Kidney (tissue), 14 donors: ENCODE results near the gene SLC18B1. TPM values are rescaled to one million over a fixed set of nuclear protein-coding genes. Genes with fewer than 3 reads are reported as not detected.

ENCODE experiments used
- DNase-seq, 5 donors: peaks; one replicate each; pipeline ENCODE4 v3.0.0-alpha.2; 2013 to 2020
- FAIRE-seq: peaks from 2 replicates; lab custom pipeline; 2012; peaks lifted over from hg19 to GRCh38; lab: Jason Lieb, UNC
- H3K27ac ChIP-seq, 2 donors: one replicate each; pipeline ENCODE4 v1.7.0; 2013; ENCODE audit warnings: low read depth in 2 of 2, low read length in 2 of 2, inconsistent platforms in 1 of 2
- H3K27me3 ChIP-seq: one replicate; pipeline ENCODE4 v1.7.1; 2013; ENCODE audit warnings: low read length, inconsistent platforms; ENCODE audit not compliant: control insufficient read depth, insufficient read depth
- H3K36me3 ChIP-seq, 3 donors: one replicate each; pipeline versions ENCODE4 v1.7.0 to v1.7.1; 2013; ENCODE audit warnings: low read length in 3 of 3, control low read depth in 1 of 3, inconsistent platforms in 1 of 3; ENCODE audit not compliant: insufficient read depth in 3 of 3, control insufficient read depth in 2 of 3
- H3K4me1 ChIP-seq, 3 donors: one replicate each; pipeline versions ENCODE4 v1.7.0 to v1.7.1; 2013; ENCODE audit warnings: low read length in 3 of 3, inconsistent platforms in 1 of 3, low read depth in 1 of 3; ENCODE audit not compliant: control insufficient read depth in 2 of 3, insufficient read depth in 2 of 3
- H3K4me3 ChIP-seq, 3 donors: one replicate each; pipeline versions ENCODE4 v1.7.0 to v1.8.1; 2013; ENCODE audit warnings: low read length in 3 of 3, control low read depth in 1 of 3, inconsistent platforms in 1 of 3
- H3K9ac ChIP-seq, 3 donors: one replicate each; pipeline versions ENCODE4 v1.7.0 to v1.7.1; 2013; ENCODE audit warnings: low read length in 3 of 3, control low read depth in 1 of 3, inconsistent platforms in 1 of 3
- H3K9me3 ChIP-seq, 3 donors: one replicate each; pipeline versions ENCODE4 v1.7.0 to v1.7.1; 2013; ENCODE audit warnings: low read length in 3 of 3, control low read depth in 1 of 3, inconsistent platforms in 1 of 3; ENCODE audit not compliant: control insufficient read depth in 2 of 3, insufficient read depth in 1 of 3
- CTCF ChIP-seq: IDR thresholded peaks from 3 replicates; pipeline ENCODE4 v1.5.1; 2012; ENCODE audit warnings: mild to moderate bottlenecking, moderate library complexity, borderline replicate concordance; ENCODE audit not compliant: insufficient read depth; ENCODE audit errors: extremely low read depth
- intact Hi-C: fragments of 100-400 bp; cut with DNase I; formaldehyde crosslinking; loops from one replicate; pipeline ENCODE4 v1.11.1; 2022
- polyA plus RNA-seq: library from polyadenylated mRNA; stranded (reverse); fragments of 350-450 nt; fragmentation: Illumina TruSeq; extraction: RNeasy Lipid Tissue Mini Kit (QIAGEN cat#74804); gene quantifications from one replicate; pipeline ENCODE4 v1.2.3, GENCODE V29; 2014; ENCODE audit warnings: low read depth, low replicate concordance; ENCODE audit not compliant: insufficient read depth
- total RNA-seq: library from RNA; stranded (reverse); fragmentation: NEBNext Ultra II Directional; extraction: Animal tissue kit (Norgen Biotek cat#: 25700); gene quantifications from one replicate; pipeline ENCODE4 v1.2.1, GENCODE V29; 2021
- donor health status: control.
- donor health status: control.
- donor health status: control.
- donor health status: control.
- donor health status: control.
- donor health status: DM: yes; HTN: yes; CAD: no.
- donor health status: Normal renal cell carcinoma (clear cell type).

SLC18B1 gene
- total and polyA plus RNA-seq, 2 donors from 2014 or later: 16.9 to 17.2 TPM

DNA sequence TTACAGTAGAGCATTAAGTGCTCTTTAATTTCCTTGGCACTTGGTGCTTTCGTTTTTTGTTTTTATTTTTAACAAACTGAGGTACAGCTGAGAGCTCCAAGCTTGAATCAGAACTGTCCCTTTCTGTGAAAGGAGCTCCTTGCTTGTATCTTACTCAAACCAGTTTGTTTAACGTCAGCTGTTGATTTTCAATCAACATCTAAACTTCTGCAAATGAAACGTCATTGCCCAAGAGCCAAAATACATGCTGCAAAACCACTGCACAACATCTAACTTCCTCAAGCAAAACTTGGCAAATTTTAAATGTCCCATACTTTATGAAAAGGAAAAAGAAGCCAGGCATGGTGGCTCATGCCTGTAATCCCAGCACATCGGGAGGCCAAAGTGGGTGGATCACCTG, 55.9 kb downstream of the SLC18B1 start:
- intact Hi-C loops: no loop called here
- H3K9me3 ChIP-seq: no peaks in the 10 kb centered on the region
- TF ChIP-seq CTCF: no peak
- no peak overlapping the region for H3K9ac ChIP-seq
- no peak overlapping the region for H3K4me3 ChIP-seq
- FAIRE-seq: no peak
- no peaks in the 10 kb centered on the region for H3K4me1 ChIP-seq
- no peaks in the 10 kb centered on the region for H3K27me3 ChIP-seq
- no peak for DNase-seq
- H3K36me3 ChIP-seq: no peaks in the 10 kb centered on the region
- no peak overlapping the region for H3K27ac ChIP-seq

DNA sequence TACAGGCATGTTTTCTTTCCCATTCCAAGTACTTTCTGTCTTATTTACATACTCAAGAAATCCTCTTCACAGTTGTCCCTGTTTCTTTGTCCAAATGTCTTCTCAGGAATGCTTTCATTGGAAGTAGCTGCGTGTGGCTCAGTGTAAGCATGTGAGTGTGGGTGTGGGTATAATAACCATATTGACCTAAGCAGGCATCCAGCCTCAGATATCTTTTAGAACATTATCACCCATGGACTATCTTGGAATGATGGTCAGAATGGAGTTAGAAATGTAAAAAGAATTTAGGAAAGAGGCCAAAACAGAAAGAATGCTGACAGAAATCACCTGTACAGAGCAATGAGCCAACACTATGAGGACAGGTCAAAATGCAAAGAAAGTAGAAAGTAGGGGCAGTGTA, 57.2 kb downstream of the SLC18B1 start:
- Histone ChIP-seq H3K27me3 (no peaks in the 10 kb centered on the region), H3K9ac (no peak overlapping the region), H3K4me3 (no peak overlapping the region), H3K36me3 (no peaks in the 10 kb centered on the region), H3K9me3 (no peaks in the 10 kb centered on the region), H3K4me1 (no peaks in the 10 kb centered on the region), H3K27ac (no peak overlapping the region)
- DNase-seq (no peak), FAIRE-seq (no peak)
- TF ChIP-seq CTCF: no peak
- intact Hi-C loops: no loop called here

DNA sequence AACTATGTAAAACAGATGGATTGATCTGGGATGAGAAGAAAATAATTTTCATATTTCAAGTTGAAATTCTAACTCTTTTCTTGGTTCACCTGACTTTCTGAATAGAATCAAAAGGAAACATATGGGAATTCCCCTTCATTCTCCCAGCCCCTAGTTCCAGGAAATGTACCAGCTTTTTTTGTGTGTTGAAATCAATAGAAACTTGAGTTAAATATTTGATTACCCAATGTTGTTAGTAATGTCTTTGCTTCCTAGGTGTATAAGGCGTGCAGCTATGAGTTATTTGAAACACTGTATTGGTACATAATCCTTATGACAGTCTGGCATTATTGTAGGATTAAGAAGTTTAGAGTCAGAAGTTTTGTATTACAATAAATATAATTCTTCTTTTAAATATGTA, 62.2 kb downstream of the SLC18B1 start:
- Histone ChIP-seq H3K9ac (no peak overlapping the region), H3K9me3 (no peaks in the 10 kb centered on the region), H3K36me3 (no peaks in the 10 kb centered on the region), H3K4me3 (no peak overlapping the region), H3K4me1 (no peaks in the 10 kb centered on the region), H3K27me3 (no peaks in the 10 kb centered on the region), H3K27ac (no peak overlapping the region)
- DNase-seq: no peak
- TF ChIP-seq CTCF: no peak
- intact Hi-C loops: no loop called here
- no peak for FAIRE-seq

DNA sequence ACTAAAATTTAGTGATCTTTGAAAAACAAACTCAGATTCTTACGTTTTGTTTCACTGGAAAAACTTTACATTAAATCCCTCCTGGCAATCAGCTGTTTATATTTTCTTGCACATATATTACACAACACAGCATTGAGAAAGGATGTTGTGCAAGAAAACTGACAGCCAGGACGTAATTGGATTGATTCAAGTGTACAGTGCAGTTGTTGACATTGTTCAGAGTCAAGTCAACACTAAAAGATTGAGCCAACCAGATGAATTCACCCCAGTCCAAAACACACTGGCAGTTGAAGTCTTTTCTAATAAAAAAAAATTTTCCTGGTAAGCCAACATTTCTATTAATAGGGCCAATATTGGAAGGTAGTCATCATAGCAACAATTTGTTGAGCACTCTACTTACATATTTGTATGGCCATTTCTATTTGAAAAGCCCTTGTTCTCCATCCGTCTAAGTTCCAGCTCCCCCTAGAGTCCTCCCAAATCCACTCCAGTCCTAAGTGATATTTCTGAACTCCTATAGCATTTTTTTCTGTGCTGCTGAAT, 63.7 kb downstream of the SLC18B1 start:
- Histone ChIP-seq H3K4me1 (no peaks in the 10 kb centered on the region), H3K36me3 (no peaks in the 10 kb centered on the region), H3K4me3 (no peak overlapping the region), H3K9me3 (no peaks in the 10 kb centered on the region), H3K9ac (no peak overlapping the region), H3K27ac (no peak overlapping the region), H3K27me3 (no peaks in the 10 kb centered on the region)
- no peak for FAIRE-seq
- intact Hi-C loops: no loop called here
- DNase-seq: no peak
- TF ChIP-seq CTCF: no peak
